ENCODE results near the gene PTCH2. TPM values are rescaled to one million over a fixed set of nuclear protein-coding genes. Genes with fewer than 3 reads are reported as not detected.

Gene PTCH2
- total and polyA plus RNA-seq, 2 donors from 2014 or later, result 0.24 to 1.2 TPM

DNA sequence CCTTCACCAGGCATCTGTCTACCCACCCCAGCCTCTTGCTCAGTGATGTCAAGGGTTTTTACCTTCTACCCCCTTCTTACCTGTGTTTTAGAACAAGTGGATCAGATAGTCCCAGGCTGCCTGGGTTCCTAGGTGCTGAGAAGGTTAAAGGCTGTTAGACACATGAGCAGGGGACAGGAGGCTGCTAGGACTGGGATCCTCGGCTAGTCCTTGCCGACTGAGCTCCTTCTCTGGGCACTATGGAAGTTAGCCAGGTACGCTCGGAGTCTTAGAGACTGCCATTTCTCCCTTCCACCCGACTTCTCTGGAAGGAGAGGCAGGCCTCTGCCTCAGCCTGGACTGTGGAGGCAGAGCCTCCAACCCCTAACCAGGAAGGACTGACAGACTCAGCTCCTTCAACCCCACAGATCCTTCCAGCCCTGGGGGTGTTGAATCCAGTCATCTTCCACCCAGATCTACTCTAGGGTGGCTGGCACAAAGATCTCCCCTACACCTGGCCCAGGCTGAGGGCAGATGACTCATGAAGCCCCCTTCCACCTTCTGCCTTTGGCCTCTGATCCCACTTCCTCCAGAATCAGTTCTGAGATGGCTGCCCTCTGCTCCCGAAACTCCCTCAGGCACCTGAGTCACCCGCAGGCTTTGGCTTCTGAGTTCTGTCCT lies 36.2 kb downstream of the PTCH2 start, which contains the start of gene DYNLT4:
TSS of gene DYNLT4 (minus strand) at position 648 of the 660 bp plus-strand sequence. CDS start 683 bp downstream, outside the sequence.
- H3K4me3 ChIP-seq (ENCODE audit: low read length in 3 of 3), result peak within 1 kb of the TSS in 1 of 3 donors; percentile 41
- no peaks in the 10 kb centered on the region for H3K27me3 ChIP-seq (ENCODE audit: control insufficient read depth, insufficient read depth, low read length)
- no peaks in the 10 kb centered on the region for H3K9me3 ChIP-seq (ENCODE audit: control insufficient read depth in 2 of 3, insufficient read depth in 1 of 3, low read length in 3 of 3)
- DNase-seq (no peak), FAIRE-seq (no peak)
- intact Hi-C loops (cut with DNase I), result no loop called here
- TF ChIP-seq, protein P1, sequence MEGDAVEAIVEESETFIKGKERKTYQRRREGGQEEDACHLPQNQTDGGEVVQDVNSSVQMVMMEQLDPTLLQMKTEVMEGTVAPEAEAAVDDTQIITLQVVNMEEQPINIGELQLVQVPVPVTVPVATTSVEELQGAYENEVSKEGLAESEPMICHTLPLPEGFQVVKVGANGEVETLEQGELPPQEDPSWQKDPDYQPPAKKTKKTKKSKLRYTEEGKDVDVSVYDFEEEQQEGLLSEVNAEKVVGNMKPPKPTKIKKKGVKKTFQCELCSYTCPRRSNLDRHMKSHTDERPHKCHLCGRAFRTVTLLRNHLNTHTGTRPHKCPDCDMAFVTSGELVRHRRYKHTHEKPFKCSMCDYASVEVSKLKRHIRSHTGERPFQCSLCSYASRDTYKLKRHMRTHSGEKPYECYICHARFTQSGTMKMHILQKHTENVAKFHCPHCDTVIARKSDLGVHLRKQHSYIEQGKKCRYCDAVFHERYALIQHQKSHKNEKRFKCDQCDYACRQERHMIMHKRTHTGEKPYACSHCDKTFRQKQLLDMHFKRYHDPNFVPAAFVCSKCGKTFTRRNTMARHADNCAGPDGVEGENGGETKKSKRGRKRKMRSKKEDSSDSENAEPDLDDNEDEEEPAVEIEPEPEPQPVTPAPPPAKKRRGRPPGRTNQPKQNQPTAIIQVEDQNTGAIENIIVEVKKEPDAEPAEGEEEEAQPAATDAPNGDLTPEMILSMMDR (IDR thresholded peaks at IDR 0.05; ENCODE audit: borderline replicate concordance, extremely low read depth, insufficient read depth), result no peak
- peaks cover 0 to 8% (median 4%) of the 10 kb centered on the region in 3 donors for H3K36me3 ChIP-seq (ENCODE audit: control insufficient read depth in 2 of 3, insufficient read depth in 3 of 3, low read length in 3 of 3)
- H3K9ac ChIP-seq (ENCODE audit: low read length in 3 of 3), result peak within 1 kb of the TSS in 2 of 3 donors; percentile 50 to 97
- peaks cover 23 to 52% (median 39%) of the 10 kb centered on the region in 3 donors for H3K4me1 ChIP-seq (ENCODE audit: control insufficient read depth in 2 of 3, insufficient read depth in 2 of 3, low read depth in 1 of 3, low read length in 3 of 3)
- H3K27ac ChIP-seq (ENCODE audit: low read depth in 2 of 2, low read length in 2 of 2), result peak within 1 kb of the TSS; percentile 98 to 100

DNA sequence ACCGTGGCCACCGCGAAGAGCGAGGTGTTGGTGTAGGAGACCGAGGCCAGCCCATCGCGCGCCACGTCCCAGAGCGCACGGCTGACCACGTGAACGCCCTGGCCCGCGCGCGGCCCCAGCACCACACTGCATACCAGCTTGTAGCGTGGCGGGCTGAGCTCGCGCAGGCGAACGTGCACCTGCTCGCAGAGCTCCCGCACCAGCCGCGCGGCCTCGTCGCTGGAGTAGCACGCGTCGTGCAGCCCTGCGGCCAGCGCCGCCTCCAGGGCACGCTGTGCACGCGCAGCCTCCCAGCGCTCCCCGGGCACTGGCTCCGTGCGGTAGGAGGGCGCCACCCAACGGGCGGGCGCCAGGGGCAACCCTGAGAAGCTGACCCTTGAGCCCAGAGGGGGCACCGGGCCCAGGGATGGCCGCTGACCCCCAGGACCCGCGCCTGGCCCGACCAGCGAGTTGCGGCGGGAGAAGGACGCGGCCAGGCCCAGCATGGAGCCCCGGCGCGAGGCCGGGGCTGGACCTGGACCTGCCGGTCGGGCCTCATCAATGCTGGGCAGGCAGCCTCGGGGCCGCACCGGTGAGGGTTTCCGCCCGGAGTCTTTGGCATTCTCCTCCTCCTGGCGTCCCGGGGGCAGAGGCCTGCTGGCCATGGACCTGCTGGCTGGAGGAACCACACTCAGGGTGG lies 36.9 kb downstream of the PTCH2 start:
- intact Hi-C loops (cut with DNase I), result no loop called here
- Histone ChIP-seq H3K27ac (ENCODE audit: low read depth in 2 of 2, low read length in 2 of 2) (peak overlapping the region; percentile 98 to 100), H3K9ac (ENCODE audit: low read length in 3 of 3) (peak overlapping the region in 2 of 3 donors; percentile 26 to 97), H3K36me3 (ENCODE audit: control insufficient read depth in 2 of 3, insufficient read depth in 3 of 3, low read length in 3 of 3) (peaks cover 0 to 8% (median 4%) of the 10 kb centered on the region in 3 donors), H3K9me3 (ENCODE audit: control insufficient read depth in 2 of 3, insufficient read depth in 1 of 3, low read length in 3 of 3) (no peaks in the 10 kb centered on the region), H3K4me1 (ENCODE audit: control insufficient read depth in 2 of 3, insufficient read depth in 2 of 3, low read depth in 1 of 3, low read length in 3 of 3) (peaks cover 24 to 53% (median 39%) of the 10 kb centered on the region in 3 donors), H3K27me3 (ENCODE audit: control insufficient read depth, insufficient read depth, low read length) (no peaks in the 10 kb centered on the region), H3K4me3 (ENCODE audit: low read length in 3 of 3) (peak overlapping the region in 1 of 3 donors; percentile 41)
- TF ChIP-seq, protein P1 (IDR thresholded peaks at IDR 0.05; ENCODE audit: borderline replicate concordance, extremely low read depth, insufficient read depth), result no peak
- FAIRE-seq (no peak), DNase-seq (peak in 2 of 5 donors; percentile 63 to 80)

DNA sequence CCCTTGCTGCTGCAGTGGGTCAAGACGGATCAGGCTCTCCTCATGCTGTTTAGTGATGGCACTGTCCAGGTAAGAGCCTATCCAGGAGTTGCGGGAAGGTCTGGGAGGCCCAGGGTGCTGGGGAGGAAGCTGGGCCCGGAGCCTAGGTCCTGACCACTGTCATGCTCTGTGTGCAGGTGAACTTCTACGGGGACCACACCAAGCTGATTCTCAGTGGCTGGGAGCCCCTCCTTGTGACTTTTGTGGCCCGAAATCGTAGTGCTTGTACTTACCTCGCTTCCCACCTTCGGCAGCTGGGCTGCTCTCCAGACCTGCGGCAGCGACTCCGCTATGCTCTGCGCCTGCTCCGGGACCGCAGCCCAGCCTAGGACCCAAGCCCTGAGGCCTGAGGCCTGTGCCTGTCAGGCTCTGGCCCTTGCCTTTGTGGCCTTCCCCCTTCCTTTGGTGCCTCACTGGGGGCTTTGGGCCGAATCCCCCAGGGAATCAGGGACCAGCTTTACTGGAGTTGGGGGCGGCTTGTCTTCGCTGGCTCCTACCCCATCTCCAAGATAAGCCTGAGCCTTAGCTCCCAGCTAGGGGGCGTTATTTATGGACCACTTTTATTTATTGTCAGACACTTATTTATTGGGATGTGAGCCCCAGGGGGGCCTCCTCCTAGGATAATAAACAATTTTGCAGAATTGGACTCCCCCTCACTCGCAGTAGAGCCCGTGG lies 37.6 kb downstream of the PTCH2 start:
- FAIRE-seq, result no peak
- H3K9ac ChIP-seq (ENCODE audit: low read length in 3 of 3), result no peak overlapping the region
- TF ChIP-seq, protein P1 (IDR thresholded peaks at IDR 0.05; ENCODE audit: borderline replicate concordance, extremely low read depth, insufficient read depth), result no peak
- no peaks in the 10 kb centered on the region for H3K27me3 ChIP-seq (ENCODE audit: control insufficient read depth, insufficient read depth, low read length)
- H3K27ac ChIP-seq (ENCODE audit: low read depth in 2 of 2, low read length in 2 of 2), result peak overlapping the region in 1 of 2 donors; percentile 14
- DNase-seq, result peak in 2 of 5 donors; percentile 48 to 70
- peaks cover 24 to 52% (median 38%) of the 10 kb centered on the region in 3 donors for H3K4me1 ChIP-seq (ENCODE audit: control insufficient read depth in 2 of 3, insufficient read depth in 2 of 3, low read depth in 1 of 3, low read length in 3 of 3)
- peaks cover 0 to 8% (median 4%) of the 10 kb centered on the region in 3 donors for H3K36me3 ChIP-seq (ENCODE audit: control insufficient read depth in 2 of 3, insufficient read depth in 3 of 3, low read length in 3 of 3)
- intact Hi-C loops (cut with DNase I), result no loop called here
- no peak overlapping the region for H3K4me3 ChIP-seq (ENCODE audit: low read length in 3 of 3)
- H3K9me3 ChIP-seq (ENCODE audit: control insufficient read depth in 2 of 3, insufficient read depth in 1 of 3, low read length in 3 of 3), result no peaks in the 10 kb centered on the region

Measured in kidney (tissue), 14 donors.